ENCODE data around the gene LIN28B.

LIN28B gene

DNA sequence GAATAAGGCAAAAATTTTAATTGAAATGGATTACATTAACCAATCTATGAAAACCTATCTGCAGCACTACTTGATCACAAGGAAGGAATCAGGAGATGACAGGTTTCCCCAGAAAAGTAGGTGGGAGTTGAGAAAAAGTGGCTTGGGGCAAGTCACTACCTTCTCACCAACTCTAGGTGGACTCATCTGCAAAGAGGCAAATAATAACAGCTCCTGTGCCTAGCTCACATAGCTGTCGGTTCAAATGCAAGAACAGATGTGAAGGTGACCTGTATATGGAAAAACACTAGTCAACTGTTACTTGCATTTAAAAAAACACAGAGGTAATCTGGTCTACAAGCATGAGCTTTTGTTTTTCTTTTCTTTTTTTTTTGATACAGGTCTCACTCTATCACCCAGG is 155.7 kb downstream of the LIN28B start:
- no peak for DNase-seq

DNA sequence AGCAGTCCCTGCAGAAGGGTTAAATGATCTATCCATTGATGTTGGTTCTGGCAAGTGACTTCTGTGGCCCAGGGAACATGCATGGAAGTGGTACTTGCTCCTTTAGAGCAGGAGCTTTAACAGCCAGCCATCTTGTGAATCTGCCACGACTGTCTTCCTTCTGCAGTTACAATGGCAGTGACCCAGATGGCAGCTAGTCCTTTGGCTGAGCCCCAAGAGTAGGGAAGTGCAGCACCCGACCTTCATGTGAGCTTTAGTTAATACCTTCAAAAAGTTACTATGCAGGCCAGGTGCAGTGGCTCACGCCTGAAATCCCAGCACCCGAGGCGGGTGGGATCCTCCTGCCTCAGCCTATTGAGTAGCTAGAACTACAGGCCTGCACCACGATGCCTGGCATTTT is 156.5 kb downstream of the LIN28B start:
- DNase-seq: no peak

DNA sequence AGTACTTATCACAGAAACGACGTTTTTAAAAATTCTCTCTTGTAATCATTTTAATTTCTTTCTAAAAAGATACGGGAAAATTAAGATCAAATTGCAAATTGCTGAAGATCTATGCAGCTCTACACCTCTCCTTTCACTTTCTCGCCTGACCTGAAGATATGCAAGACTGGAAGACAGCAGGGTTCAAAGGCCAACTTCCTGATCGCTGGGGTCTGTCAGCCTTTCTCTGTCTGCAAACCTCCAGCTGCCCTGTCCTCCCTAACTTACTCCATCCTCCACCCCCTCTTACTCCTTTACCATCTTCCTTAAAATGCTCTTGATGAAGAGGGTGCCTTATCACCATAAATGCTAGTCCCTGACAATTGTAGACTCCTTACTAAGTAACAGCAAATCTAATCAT is 159.2 kb downstream of the LIN28B start:
- no peak for DNase-seq

DNA sequence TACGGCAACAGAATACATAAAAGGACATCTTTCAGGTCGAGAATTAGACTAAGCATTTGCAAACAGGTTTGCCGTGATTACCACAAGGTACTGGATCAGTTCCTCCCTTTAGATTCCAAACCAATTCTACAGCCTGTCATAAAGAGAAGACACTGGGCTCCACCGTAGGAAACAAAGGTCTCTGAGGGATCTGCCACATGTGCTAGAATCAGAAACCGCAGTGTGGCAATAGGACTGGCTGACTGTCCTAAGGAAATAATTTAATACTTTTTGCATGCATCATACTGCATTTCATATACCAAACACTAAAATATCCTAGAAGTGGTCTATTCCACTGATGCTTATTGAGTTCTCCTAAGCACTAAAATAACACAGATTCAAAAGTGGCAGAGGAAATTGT is 163.7 kb downstream of the LIN28B start:
- DNase-seq: no peak

DNA sequence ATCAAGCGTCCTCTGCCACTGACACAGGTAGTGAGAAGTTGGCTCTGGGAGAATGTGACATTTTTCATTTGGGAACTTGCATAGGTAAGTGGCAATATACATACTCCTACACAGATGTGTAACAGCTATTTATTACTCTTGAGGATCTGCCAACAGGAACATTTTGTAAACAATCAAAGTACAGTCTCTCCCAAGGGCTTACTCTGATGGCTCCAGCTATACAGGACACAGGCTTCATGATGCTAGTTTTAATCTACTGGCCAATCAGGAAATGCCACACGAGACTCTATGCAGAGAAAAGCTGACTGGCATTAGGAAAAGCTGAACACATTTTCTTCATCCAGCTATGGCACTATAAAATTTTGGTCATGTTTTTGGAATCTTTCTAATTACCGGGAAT is 165.1 kb downstream of the LIN28B start:
- no peak for DNase-seq

DNA sequence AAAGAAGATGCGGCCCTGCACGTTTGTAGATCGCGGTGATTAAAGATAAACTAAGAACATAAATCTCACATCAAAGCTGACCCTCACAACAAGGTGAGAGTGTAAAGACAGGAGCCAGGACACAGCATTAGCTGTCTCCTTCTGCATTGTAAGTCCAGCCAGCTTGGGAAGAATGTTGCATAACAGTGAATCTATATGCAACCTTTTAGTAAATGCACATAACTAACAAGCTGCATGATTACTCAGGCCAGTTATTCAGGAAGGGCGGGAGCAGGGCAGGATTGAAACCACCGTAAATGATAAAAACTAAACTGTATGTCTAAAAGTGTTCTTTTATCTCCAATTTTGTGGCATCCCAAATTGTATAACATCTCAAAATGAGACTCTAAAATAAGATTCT is 165.8 kb downstream of the LIN28B start:
- no peak for DNase-seq
